ENCODE measurements around the gene C2orf68.

C2orf68 gene

GRCh38 chr2:85601771-85602475 is 9.9 kb downstream of the C2orf68 start:
- TF ChIP-seq, protein P1, sequence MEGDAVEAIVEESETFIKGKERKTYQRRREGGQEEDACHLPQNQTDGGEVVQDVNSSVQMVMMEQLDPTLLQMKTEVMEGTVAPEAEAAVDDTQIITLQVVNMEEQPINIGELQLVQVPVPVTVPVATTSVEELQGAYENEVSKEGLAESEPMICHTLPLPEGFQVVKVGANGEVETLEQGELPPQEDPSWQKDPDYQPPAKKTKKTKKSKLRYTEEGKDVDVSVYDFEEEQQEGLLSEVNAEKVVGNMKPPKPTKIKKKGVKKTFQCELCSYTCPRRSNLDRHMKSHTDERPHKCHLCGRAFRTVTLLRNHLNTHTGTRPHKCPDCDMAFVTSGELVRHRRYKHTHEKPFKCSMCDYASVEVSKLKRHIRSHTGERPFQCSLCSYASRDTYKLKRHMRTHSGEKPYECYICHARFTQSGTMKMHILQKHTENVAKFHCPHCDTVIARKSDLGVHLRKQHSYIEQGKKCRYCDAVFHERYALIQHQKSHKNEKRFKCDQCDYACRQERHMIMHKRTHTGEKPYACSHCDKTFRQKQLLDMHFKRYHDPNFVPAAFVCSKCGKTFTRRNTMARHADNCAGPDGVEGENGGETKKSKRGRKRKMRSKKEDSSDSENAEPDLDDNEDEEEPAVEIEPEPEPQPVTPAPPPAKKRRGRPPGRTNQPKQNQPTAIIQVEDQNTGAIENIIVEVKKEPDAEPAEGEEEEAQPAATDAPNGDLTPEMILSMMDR (IDR thresholded peaks at IDR 0.05; ENCODE audit: low read depth, low read length) = no peak
- H3K4me3 ChIP-seq (ENCODE audit: low read depth, low read length) = peak overlapping the region; percentile 84

GRCh38 chr2:85600951-85601770 is 10.7 kb downstream of the C2orf68 start:
- H3K4me3 ChIP-seq (ENCODE audit: low read depth, low read length) = peak overlapping the region; percentile 84
- TF ChIP-seq, protein P1 (IDR thresholded peaks at IDR 0.05; ENCODE audit: low read depth, low read length) = no peak

- TF ChIP-seq, protein P1 (IDR thresholded peaks at IDR 0.05; ENCODE audit: low read depth, low read length) = no peak
- H3K4me3 ChIP-seq (ENCODE audit: low read depth, low read length) = no peak overlapping the region
Measured at GRCh38 chr2:85600235-85600575, 11.7 kb downstream of the C2orf68 start.

DNA sequence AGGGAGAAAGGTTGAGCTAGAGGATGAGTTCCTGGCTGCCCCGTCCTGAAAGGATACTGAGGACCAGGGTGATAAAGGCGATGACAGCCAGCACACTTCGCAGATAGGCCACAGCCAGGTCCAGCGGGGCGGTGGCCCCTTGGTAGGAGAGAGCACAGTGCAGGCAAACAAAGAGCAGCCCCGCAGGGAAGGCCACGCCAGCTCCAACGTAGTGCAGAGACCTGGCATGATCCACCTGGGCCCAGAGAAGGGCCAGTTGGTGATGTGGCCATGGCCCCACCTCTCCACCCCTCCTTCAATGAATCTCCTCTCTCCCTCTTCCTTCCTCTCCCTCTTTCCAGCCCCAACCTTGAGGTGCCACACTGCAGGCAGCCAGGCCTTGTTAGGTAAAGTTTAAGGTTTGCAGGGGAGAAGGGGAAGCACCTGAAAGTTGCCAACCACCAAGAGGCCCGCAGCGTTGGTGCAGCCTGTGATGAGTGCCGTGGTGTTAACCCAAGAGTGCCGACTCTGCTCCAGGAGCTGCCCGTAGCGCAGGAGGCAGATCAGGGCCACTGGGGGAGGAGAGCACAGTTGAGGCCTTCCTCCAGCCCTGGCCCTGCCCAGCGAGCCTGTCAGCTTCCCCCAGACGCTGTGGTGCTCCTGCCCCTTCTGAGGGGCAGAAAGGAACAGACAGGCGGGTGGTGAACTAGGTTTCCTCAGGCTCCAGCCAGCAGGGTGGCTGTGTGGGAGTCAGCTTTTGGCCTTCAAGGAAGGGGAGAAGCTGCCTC is 12.2 kb downstream of the C2orf68 start:
- TF ChIP-seq, protein P1 (IDR thresholded peaks at IDR 0.05; ENCODE audit: low read depth, low read length) = no peak
- no peak overlapping the region for H3K4me3 ChIP-seq (ENCODE audit: low read depth, low read length)

- no peak overlapping the region for H3K4me3 ChIP-seq (ENCODE audit: low read depth, low read length)
- TF ChIP-seq, protein P1 (IDR thresholded peaks at IDR 0.05; ENCODE audit: low read depth, low read length) = no peak
Measured at GRCh38 chr2:85598594-85599340, 13.1 kb downstream of the C2orf68 start.

GRCh38 chr2:85597241-85597640 is 14.6 kb downstream of the C2orf68 start:
- no peak overlapping the region for H3K4me3 ChIP-seq (ENCODE audit: low read depth, low read length)

More at GRCh38 chr2:85597241-85597640, 14.6 kb downstream of the C2orf68 start:
- TF ChIP-seq, protein P1 (IDR thresholded peaks at IDR 0.05; ENCODE audit: low read depth, low read length) = no peak
